B cell (primary cell): ENCODE results near the gene TRPV6. TPM values are rescaled to one million over a fixed set of nuclear protein-coding genes. Genes with fewer than 3 reads are reported as not detected.

Source experiments
- ATAC-seq: fragments of 200-7000 bp; cut with Tn5 transposase; one replicate; pipeline ENCODE4 v1.10.0; 2021; ENCODE audit warnings: low read depth, mild to moderate bottlenecking, moderate number of reproducible peaks, moderate library complexity
- CTCF ChIA-PET: fragments of 350-600 bp; sonication (Branson Sonifier 250); formaldehyde crosslinking; loops from one replicate; lab custom pipeline; 2021; ENCODE audit warnings: antibody characterized with exemption, inconsistent platforms; lab: Charles Lee
- POLR2A ChIA-PET: fragments of 350-600 bp; sonication (Branson Sonifier 250); formaldehyde crosslinking; loops from one replicate; lab custom pipeline; 2021; ENCODE audit warnings: antibody characterized with exemption; lab: Charles Lee
- DNase-seq: peaks from one replicate; pipeline ENCODE4 v3.0.0; 2013
- H2AFZ ChIP-seq: 2 replicates; pipeline ENCODE4 v1.6.1; 2012; ENCODE audit warnings: mild to moderate bottlenecking, low read depth, low read length; ENCODE audit not compliant: insufficient read depth, poor library complexity, severe bottlenecking
- H3K27ac ChIP-seq, 2 donors: 1 replicate in 1 of 2; 2 replicates in 1 of 2; pipeline ENCODE4 v1.5.1; 2012 to 2013; ENCODE audit warnings: low read length in 2 of 2, mild to moderate bottlenecking in 2 of 2, moderate library complexity in 1 of 2
- H3K27me3 ChIP-seq, 4 experiments: fragments of 200-600 bp in 1 of 4; sonication (generic) in 1 of 4; replicated peaks in 1 of 4; 1 replicate in 2 of 4; 2 replicates in 2 of 4; pipeline versions ENCODE4 v1.6.1 to v1.7.0; 2013 to 2016; ENCODE audit warnings: low read length in 3 of 4, mild to moderate bottlenecking in 2 of 4, mixed read lengths in 1 of 4, moderate library complexity in 1 of 4; ENCODE audit not compliant: insufficient read depth in 4 of 4, control insufficient read depth in 3 of 4; ENCODE audit errors: control extremely low read depth in 1 of 4
- H3K36me3 ChIP-seq, 2 experiments: replicated peaks in 1 of 2; 1 replicate in 1 of 2; 2 replicates in 1 of 2; pipeline versions ENCODE4 v1.6.1 to v1.7.1; 2013; ENCODE audit warnings: low read length in 1 of 2; ENCODE audit not compliant: insufficient read depth in 2 of 2, control insufficient read depth in 1 of 2; ENCODE audit errors: control extremely low read depth in 1 of 2, extremely low read depth in 1 of 2
- H3K4me1 ChIP-seq, 2 donors: fragments of 200-600 bp in 1 of 2; sonication (generic) in 1 of 2; 1 replicate in 1 of 2; 2 replicates in 1 of 2; pipeline versions ENCODE4 v1.5.1 to v1.6.1; 2013 to 2017; ENCODE audit warnings: low read length in 2 of 2; ENCODE audit not compliant: control insufficient read depth in 2 of 2, insufficient read depth in 2 of 2
- H3K4me2 ChIP-seq: replicated peaks from 2 replicates; pipeline ENCODE3; 2012; ENCODE audit warnings: mild to moderate bottlenecking, low read depth, low read length; ENCODE audit not compliant: poor library complexity, severe bottlenecking
- H3K4me3 ChIP-seq, 5 experiments: fragments of 200-600 bp in 1 of 5; sonication (generic) in 1 of 5; 1 replicate in 3 of 5; 2 replicates in 2 of 5; pipeline versions ENCODE4 v1.5.1 to v1.7.0; 2011 to 2016; ENCODE audit warnings: low read length in 4 of 5, mild to moderate bottlenecking in 4 of 5, low read depth in 2 of 5, control low read depth in 1 of 5, moderate library complexity in 1 of 5; ENCODE audit not compliant: insufficient read depth in 1 of 5; ENCODE audit errors: control extremely low read depth in 1 of 5, extremely low read depth in 1 of 5
- H3K79me2 ChIP-seq: fragments of 200-600 bp; sonication (generic); one replicate; pipeline ENCODE4 v1.6.0; 2016; ENCODE audit warnings: low read length; ENCODE audit not compliant: control insufficient read depth, insufficient read depth
- H3K9ac ChIP-seq: fragments of 200-600 bp; sonication (generic); 2 replicates; pipeline ENCODE4 v1.6.1; 2017; ENCODE audit warnings: mild to moderate bottlenecking, low read length, moderate library complexity
- H3K9me3 ChIP-seq, 3 donors: one replicate each; pipeline versions ENCODE4 v1.6.1 to v1.7.1; 2013; ENCODE audit warnings: low read length in 2 of 3; ENCODE audit not compliant: control insufficient read depth in 2 of 3, insufficient read depth in 1 of 3; ENCODE audit errors: control extremely low read depth in 1 of 3
- H4K20me1 ChIP-seq: 2 replicates; pipeline ENCODE4 v1.6.0; 2012; ENCODE audit warnings: mild to moderate bottlenecking, low read length; ENCODE audit not compliant: insufficient read depth, control insufficient read depth, poor library complexity, severe bottlenecking
- H3K27ac Mint-ChIP-seq: one replicate; pipeline ENCODE4 v1.8.0; 2021; ENCODE audit warnings: mixed read lengths
- H3K27me3 Mint-ChIP-seq: one replicate; pipeline ENCODE4 v1.8.0; 2021; ENCODE audit warnings: mixed read lengths
- H3K4me1 Mint-ChIP-seq: one replicate; pipeline ENCODE4 v1.8.0; 2021; ENCODE audit warnings: mixed read lengths
- H3K4me3 Mint-ChIP-seq: one replicate; pipeline ENCODE4 v1.8.0; 2021; ENCODE audit warnings: mixed read lengths
- H3K9me3 Mint-ChIP-seq: one replicate; pipeline ENCODE4 v1.8.0; 2022; ENCODE audit warnings: mixed read lengths; ENCODE audit not compliant: insufficient read depth
- EZH2 ChIP-seq: IDR thresholded peaks from 2 replicates; pipeline ENCODE4 v1.6.1; 2012; ENCODE audit warnings: borderline replicate concordance, low read depth, mild to moderate bottlenecking, moderate library complexity, low read length; ENCODE audit not compliant: insufficient read depth, poor library complexity, severe bottlenecking
- WGBS: methylation state at CpG from one replicate; pipeline ENCODE4 v1.1.5; 2013; ENCODE audit warnings: missing lambda C conversion rate; ENCODE audit not compliant: insufficient coverage; 5-methylcytosine and 5-hydroxymethylcytosine counted together
- intact Hi-C: fragments of 100-400 bp; cut with micrococcal nuclease; formaldehyde crosslinking; loops from one replicate; pipeline ENCODE4 v1.10.0; 2022
- polyA plus RNA-seq: library from polyadenylated mRNA; depleted of rRNA; stranded (reverse); fragments of >200 nt; gene quantifications from 2 replicates; pipeline ENCODE4 v1.2.3, GENCODE V29; 2012
- total RNA-seq, 2 donors: library from RNA; stranded (reverse); fragments of 120-200 nt in 1 of 2; gene quantifications; 1 replicate in 1 of 2; 2 replicates in 1 of 2; pipeline versions ENCODE4 v1.2.3 to v1.2.4, GENCODE V29; 2013 to 2022
- TF ChIP-seq, protein P1 (sequence below): fragments of 200-600 bp; IDR thresholded peaks from one replicate; pipeline ENCODE4 v1.8.0; 2022; ENCODE audit warnings: antibody characterized with exemption, mild to moderate bottlenecking

Gene TRPV6
- total and polyA plus RNA-seq, 2 donors (not counting 1 experiment from before 2014, with no cell fraction given): not detected

DNA sequence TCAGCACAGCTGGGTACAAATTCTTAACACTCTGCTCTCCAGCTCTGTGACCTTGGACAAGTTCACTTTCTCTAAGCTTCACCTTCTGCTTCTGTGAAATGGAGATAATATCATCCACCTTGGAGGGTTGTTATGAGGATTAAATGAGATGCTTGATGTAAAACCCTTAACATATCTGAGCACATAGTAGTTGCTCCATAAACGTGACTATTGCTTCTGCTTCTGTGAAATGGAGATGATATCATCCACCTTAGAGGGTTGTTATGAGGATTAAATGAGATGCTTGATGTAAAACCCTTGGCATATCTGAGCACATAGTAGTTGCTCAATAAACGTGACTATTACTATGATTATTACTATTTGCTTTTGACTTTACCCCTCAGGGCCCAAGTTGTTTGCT, 16.1 kb downstream of the TRPV6 start:
- CTCF ChIA-PET: interaction anchor here (0.6 to 1.3 kb wide), 4 partner anchors 55 to 134 kb away, joined by 3 to 4 read pairs (median 3); no protein-coding TSS in a partner anchor
- H3K27ac Mint-ChIP-seq: no peak overlapping the region
- TF ChIP-seq EZH2: no peak
- TF ChIP-seq, protein P1, sequence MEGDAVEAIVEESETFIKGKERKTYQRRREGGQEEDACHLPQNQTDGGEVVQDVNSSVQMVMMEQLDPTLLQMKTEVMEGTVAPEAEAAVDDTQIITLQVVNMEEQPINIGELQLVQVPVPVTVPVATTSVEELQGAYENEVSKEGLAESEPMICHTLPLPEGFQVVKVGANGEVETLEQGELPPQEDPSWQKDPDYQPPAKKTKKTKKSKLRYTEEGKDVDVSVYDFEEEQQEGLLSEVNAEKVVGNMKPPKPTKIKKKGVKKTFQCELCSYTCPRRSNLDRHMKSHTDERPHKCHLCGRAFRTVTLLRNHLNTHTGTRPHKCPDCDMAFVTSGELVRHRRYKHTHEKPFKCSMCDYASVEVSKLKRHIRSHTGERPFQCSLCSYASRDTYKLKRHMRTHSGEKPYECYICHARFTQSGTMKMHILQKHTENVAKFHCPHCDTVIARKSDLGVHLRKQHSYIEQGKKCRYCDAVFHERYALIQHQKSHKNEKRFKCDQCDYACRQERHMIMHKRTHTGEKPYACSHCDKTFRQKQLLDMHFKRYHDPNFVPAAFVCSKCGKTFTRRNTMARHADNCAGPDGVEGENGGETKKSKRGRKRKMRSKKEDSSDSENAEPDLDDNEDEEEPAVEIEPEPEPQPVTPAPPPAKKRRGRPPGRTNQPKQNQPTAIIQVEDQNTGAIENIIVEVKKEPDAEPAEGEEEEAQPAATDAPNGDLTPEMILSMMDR: no peak

DNA sequence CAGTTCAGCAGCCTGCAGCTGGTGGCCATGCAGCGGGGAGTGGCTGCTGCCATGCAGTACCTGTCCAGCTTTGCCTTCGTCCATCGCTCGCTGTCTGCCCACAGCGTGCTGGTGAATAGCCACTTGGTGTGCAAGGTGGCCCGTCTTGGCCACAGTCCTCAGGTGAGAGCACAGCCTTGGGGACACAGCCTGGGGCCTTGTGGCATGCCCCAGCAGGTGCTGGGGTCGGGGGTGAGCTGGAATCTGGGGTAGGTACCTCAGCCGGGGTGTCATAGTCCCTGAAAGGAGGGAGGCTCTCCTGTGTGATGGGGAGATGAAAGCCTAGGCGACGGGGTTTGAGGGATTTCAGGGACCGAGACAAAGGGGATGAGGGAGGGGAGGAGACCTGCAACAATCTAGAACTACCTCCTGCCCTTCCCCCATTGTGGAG, 16.5 kb downstream of the TRPV6 start:
- Histone ChIP-seq H3K9ac (no peak overlapping the region), H3K36me3 (peaks cover 2 to 43% of the 10 kb centered on the region in 2 experiments), H4K20me1 (no peaks in the 10 kb centered on the region), H3K27ac (no peak overlapping the region), H2AFZ (no peak overlapping the region), H3K27me3 (no peaks in the 10 kb centered on the region), H3K79me2 (no peaks in the 10 kb centered on the region), H3K4me3 (no peak overlapping the region), H3K9me3 (no peaks in the 10 kb centered on the region), H3K4me2 (no peak overlapping the region), H3K4me1 (no peaks in the 10 kb centered on the region)
- Mint-ChIP-seq H3K9me3 (no peaks in the 10 kb centered on the region), H3K27me3 (no peaks in the 10 kb centered on the region), H3K27ac (no peak overlapping the region), H3K4me1 (peaks cover 3% of the 10 kb centered on the region), H3K4me3 (no peak overlapping the region)
- DNase-seq (no peak), ATAC-seq (no peak)
- WGBS: 92% methylated on average over 8 of the region's 11 CpGs
- no peak for TF ChIP-seq EZH2
- TF ChIP-seq, protein P1: no peak
- POLR2A ChIA-PET: no interaction called here
- CTCF ChIA-PET: interaction anchor here (0.6 to 1.7 kb wide), 5 partner anchors 10 to 134 kb away, joined by 3 to 5 read pairs (median 3); no protein-coding TSS in a partner anchor
- intact Hi-C loops: no loop called here

More for the DNA sequence above, 16.1 kb downstream of the TRPV6 start:
- Mint-ChIP-seq H3K9me3 (no peaks in the 10 kb centered on the region), H3K4me1 (peaks cover 3% of the 10 kb centered on the region), H3K27me3 (no peaks in the 10 kb centered on the region), H3K4me3 (no peak overlapping the region)
- no peaks in the 10 kb centered on the region for H3K4me1 ChIP-seq
- H4K20me1 ChIP-seq: no peaks in the 10 kb centered on the region
- no peak overlapping the region for H3K27ac ChIP-seq
- H3K9me3 ChIP-seq: peaks cover 0 to 2% (median 0%) of the 10 kb centered on the region in 3 donors
- ATAC-seq (no peak), DNase-seq (no peak)
- H3K4me3 ChIP-seq: no peak overlapping the region
- 100% methylated on average over 1 of the region's 2 CpGs for WGBS
- no peak overlapping the region for H3K9ac ChIP-seq
- intact Hi-C loops: no loop called here
- H3K27me3 ChIP-seq: no peaks in the 10 kb centered on the region
- no peak overlapping the region for H3K4me2 ChIP-seq
- POLR2A ChIA-PET: no interaction called here
- peaks cover 2 to 40% of the 10 kb centered on the region in 2 experiments for H3K36me3 ChIP-seq
- no peak overlapping the region for H2AFZ ChIP-seq
- no peaks in the 10 kb centered on the region for H3K79me2 ChIP-seq
